ENCODE measurements around the gene TIMP2. TPM values are rescaled to one million over a fixed set of nuclear protein-coding genes. Genes with fewer than 3 reads are reported as not detected.

The TIMP2 gene
- total RNA-seq, 2 experiments from 2014 or later: 6.2 to 7.0 TPM

DNA sequence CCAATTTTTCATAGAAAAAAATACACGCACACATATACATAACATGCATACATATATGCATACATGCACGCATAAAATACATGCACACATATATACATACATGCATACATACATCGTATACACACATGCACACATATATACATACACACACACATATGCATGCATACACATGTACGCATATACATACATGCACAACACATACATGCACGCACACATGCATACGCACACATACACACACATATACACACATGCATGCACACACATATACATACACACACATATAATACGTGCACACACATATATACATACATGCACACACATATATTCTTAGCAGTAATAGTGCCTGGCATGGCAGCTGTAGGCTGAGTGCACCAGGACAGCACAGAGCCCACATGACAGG is 109.5 kb downstream of the TIMP2 start:
- Histone ChIP-seq H3K27me3 (ENCODE audit: control insufficient read depth in 1 of 2, insufficient read depth in 2 of 2, low read length in 2 of 2) (no peaks in the 10 kb centered on the region), H3K4me3 (ENCODE audit: low read length) (no peak overlapping the region), H3K4me1 (ENCODE audit: insufficient read depth, low read length) (peaks cover 57% of the 10 kb centered on the region), H3K36me3 (ENCODE audit: insufficient read depth, low read length) (peaks cover 89% of the 10 kb centered on the region), H3K9me3 (ENCODE audit: control insufficient read depth in 1 of 2, insufficient read depth in 1 of 2, low read length in 2 of 2) (no peaks in the 10 kb centered on the region), H3K27ac (ENCODE audit: low read depth in 1 of 2, low read length in 2 of 2) (no peak overlapping the region)
- Mint-ChIP-seq H3K27ac (peak overlapping the region; percentile 79), H3K4me3 (peak overlapping the region; percentile 28), H3K9me3 (no peaks in the 10 kb centered on the region), H3K4me1 (ENCODE audit: low read depth) (peaks cover 53% of the 10 kb centered on the region), H3K27me3 (no peaks in the 10 kb centered on the region), H3K36me3 (ENCODE audit: low read depth) (peaks cover 92% of the 10 kb centered on the region)
- ATAC-seq (ENCODE audit: poor library complexity) (no peak), DNase-seq (no peak)
- intact Hi-C loops (cut with DNase I, micrococcal nuclease): loop anchor here (5.0 kb wide), 2 partner anchors 33 to 68 kb away; partner anchors contain the start of gene CYTH1 (in 1 of the 2)
- CTCF ChIA-PET: interaction anchor here (0.6 kb wide), 1 partner anchor 24 kb away, joined by 3 read pairs; no protein-coding TSS in a partner anchor
- POLR2A ChIA-PET: no interaction called here
- TF ChIP-seq, protein P1, sequence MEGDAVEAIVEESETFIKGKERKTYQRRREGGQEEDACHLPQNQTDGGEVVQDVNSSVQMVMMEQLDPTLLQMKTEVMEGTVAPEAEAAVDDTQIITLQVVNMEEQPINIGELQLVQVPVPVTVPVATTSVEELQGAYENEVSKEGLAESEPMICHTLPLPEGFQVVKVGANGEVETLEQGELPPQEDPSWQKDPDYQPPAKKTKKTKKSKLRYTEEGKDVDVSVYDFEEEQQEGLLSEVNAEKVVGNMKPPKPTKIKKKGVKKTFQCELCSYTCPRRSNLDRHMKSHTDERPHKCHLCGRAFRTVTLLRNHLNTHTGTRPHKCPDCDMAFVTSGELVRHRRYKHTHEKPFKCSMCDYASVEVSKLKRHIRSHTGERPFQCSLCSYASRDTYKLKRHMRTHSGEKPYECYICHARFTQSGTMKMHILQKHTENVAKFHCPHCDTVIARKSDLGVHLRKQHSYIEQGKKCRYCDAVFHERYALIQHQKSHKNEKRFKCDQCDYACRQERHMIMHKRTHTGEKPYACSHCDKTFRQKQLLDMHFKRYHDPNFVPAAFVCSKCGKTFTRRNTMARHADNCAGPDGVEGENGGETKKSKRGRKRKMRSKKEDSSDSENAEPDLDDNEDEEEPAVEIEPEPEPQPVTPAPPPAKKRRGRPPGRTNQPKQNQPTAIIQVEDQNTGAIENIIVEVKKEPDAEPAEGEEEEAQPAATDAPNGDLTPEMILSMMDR (IDR thresholded peaks at IDR 0.05): no peak

DNA sequence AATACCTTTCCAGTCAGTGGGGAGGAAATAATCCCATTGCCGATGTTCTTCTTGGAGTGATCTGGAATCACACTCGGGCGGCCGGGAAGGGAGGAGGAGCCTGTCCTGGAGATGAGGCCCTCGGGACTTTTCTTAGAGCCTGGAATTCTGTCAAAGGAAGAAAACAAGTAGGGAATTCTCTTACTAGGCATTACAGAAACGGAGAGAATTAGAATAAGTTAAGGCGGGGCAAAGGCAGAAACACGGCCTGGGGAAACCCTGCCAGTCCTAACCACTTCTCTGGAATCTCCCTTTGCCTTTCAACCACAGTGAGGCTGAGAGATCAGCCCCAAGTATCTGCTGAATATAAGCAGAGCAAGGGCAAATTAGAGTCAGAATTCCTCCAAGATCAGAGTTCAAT is 112.3 kb downstream of the TIMP2 start:
- Mint-ChIP-seq H3K4me3 (peak overlapping the region; percentile 34), H3K36me3 (ENCODE audit: low read depth) (peaks cover 94% of the 10 kb centered on the region)

DNA sequence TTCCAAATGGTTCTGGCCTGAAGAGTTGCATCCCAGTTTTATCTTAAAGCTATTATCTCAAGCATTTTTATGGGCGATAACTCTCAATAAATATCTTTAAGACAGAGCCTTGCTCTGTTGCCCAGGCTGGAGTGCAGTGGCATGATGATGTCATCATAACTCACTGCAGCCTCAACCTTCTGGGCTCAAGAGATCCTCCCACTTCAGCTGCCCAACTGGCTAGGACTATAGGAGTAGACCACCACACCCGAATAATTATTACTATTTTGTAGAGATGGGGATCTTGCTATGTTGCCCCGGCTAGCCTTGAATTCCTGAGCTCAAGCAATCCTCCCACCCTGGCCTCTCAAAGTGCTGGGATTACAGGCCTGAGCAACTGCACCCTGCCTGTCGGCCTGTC is 117.0 kb downstream of the TIMP2 start:
- peaks cover 45% of the 10 kb centered on the region for H3K4me1 ChIP-seq (ENCODE audit: insufficient read depth, low read length)
- Mint-ChIP-seq H3K4me1 (ENCODE audit: low read depth) (peaks cover 56% of the 10 kb centered on the region), H3K27ac (peak overlapping the region; percentile 95), H3K4me3 (no peak overlapping the region), H3K27me3 (no peaks in the 10 kb centered on the region), H3K9me3 (no peaks in the 10 kb centered on the region), H3K36me3 (ENCODE audit: low read depth) (peaks cover 95% of the 10 kb centered on the region)
- ChIA-PET CTCF (no interaction called here), POLR2A (interaction anchor here (0.8 to 6.5 kb wide), 5 partner anchors 8 to 33 kb away, joined by 3 to 58 read pairs (median 3); partner anchors contain the start of gene USP36)
- intact Hi-C loops (cut with DNase I, micrococcal nuclease): loop anchor here (5.0 to 10.0 kb wide), 2 partner anchors 34 to 313 kb away; partner anchors contain the start of gene USP36 (in 2 of the 2)
- H3K27me3 ChIP-seq (ENCODE audit: control insufficient read depth in 1 of 2, insufficient read depth in 2 of 2, low read length in 2 of 2): no peaks in the 10 kb centered on the region
- H3K9me3 ChIP-seq (ENCODE audit: control insufficient read depth in 1 of 2, insufficient read depth in 1 of 2, low read length in 2 of 2): no peaks in the 10 kb centered on the region
- DNase-seq: no peak
- no peak overlapping the region for H3K4me3 ChIP-seq (ENCODE audit: low read length)
- TF ChIP-seq, protein P1 (IDR thresholded peaks at IDR 0.05): no peak
- H3K36me3 ChIP-seq (ENCODE audit: insufficient read depth, low read length): peaks cover 84% of the 10 kb centered on the region
- H3K27ac ChIP-seq (ENCODE audit: low read depth in 1 of 2, low read length in 2 of 2): no peak overlapping the region
- no peak for ATAC-seq (ENCODE audit: poor library complexity)

More for the DNA sequence above, 112.3 kb downstream of the TIMP2 start:
- Histone ChIP-seq H3K27me3 (ENCODE audit: control insufficient read depth in 1 of 2, insufficient read depth in 2 of 2, low read length in 2 of 2) (no peaks in the 10 kb centered on the region), H3K4me3 (ENCODE audit: low read length) (no peak overlapping the region), H3K36me3 (ENCODE audit: insufficient read depth, low read length) (peaks cover 90% of the 10 kb centered on the region), H3K27ac (ENCODE audit: low read depth in 1 of 2, low read length in 2 of 2) (no peak overlapping the region), H3K4me1 (ENCODE audit: insufficient read depth, low read length) (peaks cover 29% of the 10 kb centered on the region), H3K9me3 (ENCODE audit: control insufficient read depth in 1 of 2, insufficient read depth in 1 of 2, low read length in 2 of 2) (no peaks in the 10 kb centered on the region)
- ATAC-seq (ENCODE audit: poor library complexity) (no peak), DNase-seq (peak in 2 of 14 experiments; percentile 58 to 65)
- H3K27me3 Mint-ChIP-seq: no peaks in the 10 kb centered on the region
- peaks cover 42% of the 10 kb centered on the region for H3K4me1 Mint-ChIP-seq (ENCODE audit: low read depth)
- intact Hi-C loops (cut with DNase I, micrococcal nuclease): no loop called here
- H3K9me3 Mint-ChIP-seq: no peaks in the 10 kb centered on the region
- ChIA-PET POLR2A (no interaction called here), CTCF (no interaction called here)
- TF ChIP-seq, protein P1 (IDR thresholded peaks at IDR 0.05): no peak
- peak overlapping the region; percentile 73 for H3K27ac Mint-ChIP-seq
